DLD1 (cell line): ENCODE results near the gene FKBP8.
"Not testable (repeated sequence)": the region's sequence is repeated elsewhere in the genome, so short reads cannot be mapped to it uniquely, and the experiment has no call there.

Source experiments
- in situ Hi-C: cut with HindIII; loops from 2 replicates; pipeline ENCODE4 v1.10.0; 2017; ENCODE audit warnings: low sequenced_read_pairs

Gene FKBP8

GRCh38 chr19:18542941-18543813 lies at the start of gene FKBP8:
TSS of gene FKBP8 (minus strand) at chr19:18543573. CDS start at chr19:18541970, 1,603 bp downstream.
- in situ Hi-C loops, result no loop called here

GRCh38 chr19:18592732-18593131 lies 49.4 kb upstream of the FKBP8 start:
- in situ Hi-C loops, result not testable (repeated sequence)

GRCh38 chr19:18591735-18592385 lies 48.5 kb upstream of the FKBP8 start:
- in situ Hi-C loops, result no loop called here

GRCh38 chr19:18590273-18591272 lies 47.2 kb upstream of the FKBP8 start:
- in situ Hi-C loops, result no loop called here

GRCh38 chr19:18589380-18590272 lies 46.3 kb upstream of the FKBP8 start:
- in situ Hi-C loops, result no loop called here

GRCh38 chr19:18588611-18589379 lies 45.4 kb upstream of the FKBP8 start, which contains the start of gene REX1BD:
TSS of gene REX1BD (plus strand) at chr19:18588798. CDS start at chr19:18588802, 4 bp downstream.
- in situ Hi-C loops, result no loop called here

- in situ Hi-C loops, result no loop called here
Observed at GRCh38 chr19:18587962-18588610, 44.7 kb upstream of the FKBP8 start.

GRCh38 chr19:18587561-18587960 lies 44.2 kb upstream of the FKBP8 start:
- in situ Hi-C loops, result no loop called here

- in situ Hi-C loops, result no loop called here
Observed at GRCh38 chr19:18586306-18586705, 42.9 kb upstream of the FKBP8 start.

- in situ Hi-C loops, result no loop called here
Observed at GRCh38 chr19:18580311-18580710, 36.9 kb upstream of the FKBP8 start.

GRCh38 chr19:18577365-18577914 lies 34.1 kb upstream of the FKBP8 start:
- in situ Hi-C loops, result no loop called here

GRCh38 chr19:18576383-18576782 lies 33.0 kb upstream of the FKBP8 start:
- in situ Hi-C loops, result no loop called here

- in situ Hi-C loops, result no loop called here
Observed at GRCh38 chr19:18574691-18575291, 31.4 kb upstream of the FKBP8 start.

GRCh38 chr19:18571564-18572344 lies 28.4 kb upstream of the FKBP8 start, which contains the start of gene UBA52:
TSS of gene UBA52 (plus strand) at chr19:18571857. CDS start at chr19:18573301, 1,444 bp downstream.
- in situ Hi-C loops, result no loop called here

- in situ Hi-C loops, result no loop called here
Observed at GRCh38 chr19:18568367-18568766, 25.0 kb upstream of the FKBP8 start.

- in situ Hi-C loops, result no loop called here
Observed at GRCh38 chr19:18566953-18567352, 23.6 kb upstream of the FKBP8 start.

GRCh38 chr19:18562086-18562485 lies 18.7 kb upstream of the FKBP8 start:
- in situ Hi-C loops, result no loop called here
